Neural cell (in vitro differentiated cells): ENCODE measurements around the gene PTPRN2. TPM values are rescaled to one million over a fixed set of nuclear protein-coding genes. Genes with fewer than 3 reads are reported as not detected.

Experiments
- H2AFZ ChIP-seq: fragments of 200-600, 300-800 bp; sonication (generic), shearing (Covaris generic); 2 replicates; pipeline ENCODE4 v1.6.0; 2014; ENCODE audit warnings: low read depth, mild to moderate bottlenecking, antibody characterized with exemption, low read length, moderate library complexity
- H3F3A ChIP-seq: fragments of 200-600 bp; shearing (Covaris generic); 2 replicates; pipeline ENCODE4 v1.6.1; 2016; ENCODE audit warnings: mild to moderate bottlenecking, moderate library complexity, mixed read lengths, antibody characterized with exemption, low read length; ENCODE audit not compliant: insufficient read depth, poor library complexity, severe bottlenecking
- H3K27ac ChIP-seq: fragments of 200-600, 300-800 bp; sonication (generic), shearing (Covaris generic); 2 replicates; pipeline ENCODE4 v1.5.1; 2014; ENCODE audit warnings: mild to moderate bottlenecking, low read length, moderate library complexity
- H3K27me3 ChIP-seq: fragments of 300-800, 200-600 bp; sonication (generic), shearing (Covaris generic); 2 replicates; pipeline ENCODE4 v1.6.0; 2014; ENCODE audit warnings: mild to moderate bottlenecking, low read depth, low read length, moderate library complexity; ENCODE audit not compliant: insufficient read depth
- H3K36me3 ChIP-seq: fragments of 300-800, 200-600 bp; sonication (generic), shearing (Covaris generic); 2 replicates; pipeline ENCODE4 v1.5.1; 2014; ENCODE audit warnings: mild to moderate bottlenecking, antibody characterized with exemption, low read length, moderate library complexity; ENCODE audit not compliant: insufficient read depth
- H3K4me2 ChIP-seq: fragments of 300-800, 200-600 bp; sonication (generic), shearing (Covaris generic); 2 replicates; pipeline ENCODE4 v1.6.0; 2014; ENCODE audit warnings: mild to moderate bottlenecking, low read length
- H3K4me3 ChIP-seq: fragments of 300-800, 200-600 bp; sonication (generic), shearing (Covaris generic); 2 replicates; pipeline ENCODE4 v1.5.1; 2014; ENCODE audit warnings: mild to moderate bottlenecking, low read length, moderate library complexity
- H3K79me2 ChIP-seq: fragments of 200-600 bp; shearing (Covaris generic); replicated peaks from 2 replicates; pipeline ENCODE4 v1.6.0; 2014; ENCODE audit warnings: mild to moderate bottlenecking, low read length, moderate library complexity; ENCODE audit not compliant: insufficient read depth
- H3K9ac ChIP-seq: fragments of 300-800, 200-600 bp; sonication (generic), shearing (Covaris generic); 2 replicates; pipeline ENCODE4 v1.6.1; 2016; ENCODE audit warnings: mild to moderate bottlenecking, low read length, mixed read lengths
- H3K9me2 ChIP-seq: fragments of 200-600 bp; shearing (Covaris generic); 2 replicates; pipeline ENCODE4 v1.6.1; 2016; ENCODE audit warnings: mild to moderate bottlenecking, low read length, mixed read lengths; ENCODE audit not compliant: insufficient read depth
- H3K9me3 ChIP-seq: fragments of 200-600, 300-800 bp; sonication (generic), shearing (Covaris generic); 2 replicates; pipeline ENCODE4 v1.6.1; 2016; ENCODE audit warnings: mild to moderate bottlenecking, mixed run types, low read length, moderate library complexity, mixed read lengths
- H4K20me1 ChIP-seq: fragments of 200-600 bp; shearing (Covaris generic); 2 replicates; pipeline ENCODE4 v1.6.1; 2016; ENCODE audit warnings: mild to moderate bottlenecking, mixed run types; ENCODE audit not compliant: insufficient read depth
- EP300 ChIP-seq: fragments of 450-650 bp; conservative IDR thresholded peaks from 2 replicates; pipeline ENCODE4 v1.6.1; 2014; ENCODE audit warnings: antibody characterized with exemption, mild to moderate bottlenecking, moderate library complexity; ENCODE audit not compliant: poor library complexity, severe bottlenecking
- EZH2 ChIP-seq: fragments of 200-600, 300-800 bp; shearing (Covaris generic), sonication (generic); IDR thresholded peaks from 2 replicates; pipeline ENCODE4 v1.6.1; 2014; ENCODE audit warnings: antibody characterized with exemption, low read length, borderline replicate concordance, mild to moderate bottlenecking; ENCODE audit not compliant: insufficient read depth, poor library complexity, severe bottlenecking
- MXI1 ChIP-seq: fragments of 450-650 bp; conservative IDR thresholded peaks from 2 replicates; pipeline ENCODE4 v1.6.1; 2014; ENCODE audit warnings: antibody characterized with exemption, mild to moderate bottlenecking; ENCODE audit not compliant: poor library complexity, severe bottlenecking
- POLR2AphosphoS5 ChIP-seq: IDR thresholded peaks from 2 replicates; pipeline ENCODE4 v1.6.1; 2012
- RAD21 ChIP-seq: fragments of 450-650 bp; conservative IDR thresholded peaks from 2 replicates; pipeline ENCODE4 v1.6.1; 2014; ENCODE audit warnings: antibody characterized with exemption, mild to moderate bottlenecking, moderate library complexity
- SMC3 ChIP-seq: fragments of 450-650 bp; conservative IDR thresholded peaks from 2 replicates; pipeline ENCODE4 v1.6.1; 2014; ENCODE audit warnings: antibody characterized with exemption, mild to moderate bottlenecking, moderate library complexity; ENCODE audit not compliant: poor library complexity
- TAF1 ChIP-seq: IDR thresholded peaks from 2 replicates; pipeline ENCODE4 v1.6.1; 2012; ENCODE audit warnings: low read depth
- polyA plus RNA-seq: library from polyadenylated mRNA; depleted of rRNA; stranded (reverse); fragments of >200 nt; gene quantifications from 2 replicates; pipeline ENCODE4 v1.2.3, GENCODE V29; 2014
- TF ChIP-seq, protein P1 (sequence below): fragments of 450-650 bp; IDR thresholded peaks from 2 replicates; pipeline ENCODE4 v1.5.1; 2014; ENCODE audit warnings: antibody characterized with exemption, mild to moderate bottlenecking, moderate library complexity; ENCODE audit not compliant: poor library complexity, severe bottlenecking
- TF ChIP-seq, protein P2 (sequence below): IDR thresholded peaks from 2 replicates; pipeline ENCODE4 v1.6.1; 2012; ENCODE audit warnings: borderline replicate concordance

The PTPRN2 gene
- polyA plus RNA-seq, 1 donor from 2014 or later: 31.0 TPM

DNA sequence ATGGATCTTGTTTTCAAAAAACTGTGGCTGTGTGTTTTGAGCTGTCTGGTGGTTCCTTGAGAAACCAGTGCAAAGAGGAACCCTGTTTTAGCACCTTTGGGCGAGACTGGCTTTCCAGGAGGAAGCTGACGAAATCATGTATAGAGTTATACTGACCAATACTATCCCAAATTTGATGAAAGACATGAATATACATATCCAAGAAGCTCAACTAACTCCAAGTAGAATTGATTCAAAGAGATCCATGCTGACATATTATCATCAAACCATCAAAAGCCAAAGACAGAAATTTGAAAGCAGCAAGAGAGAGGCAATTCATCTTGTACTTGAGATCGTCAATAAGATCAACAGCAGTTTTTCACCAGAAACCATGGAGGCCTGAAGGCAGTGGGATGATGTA, 640.1 kb downstream of the PTPRN2 start:
- Histone ChIP-seq H3K4me3 (no peak overlapping the region), H3K79me2 (no peaks in the 10 kb centered on the region), H3K27me3 (no peaks in the 10 kb centered on the region), H3K9me2 (no peaks in the 10 kb centered on the region), H3K9ac (no peak overlapping the region), H3K36me3 (no peaks in the 10 kb centered on the region), H3K4me2 (no peak overlapping the region), H3K27ac (no peak overlapping the region), H2AFZ (no peak overlapping the region), H3F3A (no peaks in the 10 kb centered on the region), H4K20me1 (no peaks in the 10 kb centered on the region), H3K9me3 (peaks cover 21% of the 10 kb centered on the region)
- TF ChIP-seq EP300: no peak
- no peak for TF ChIP-seq RAD21
- TF ChIP-seq, protein P1, sequence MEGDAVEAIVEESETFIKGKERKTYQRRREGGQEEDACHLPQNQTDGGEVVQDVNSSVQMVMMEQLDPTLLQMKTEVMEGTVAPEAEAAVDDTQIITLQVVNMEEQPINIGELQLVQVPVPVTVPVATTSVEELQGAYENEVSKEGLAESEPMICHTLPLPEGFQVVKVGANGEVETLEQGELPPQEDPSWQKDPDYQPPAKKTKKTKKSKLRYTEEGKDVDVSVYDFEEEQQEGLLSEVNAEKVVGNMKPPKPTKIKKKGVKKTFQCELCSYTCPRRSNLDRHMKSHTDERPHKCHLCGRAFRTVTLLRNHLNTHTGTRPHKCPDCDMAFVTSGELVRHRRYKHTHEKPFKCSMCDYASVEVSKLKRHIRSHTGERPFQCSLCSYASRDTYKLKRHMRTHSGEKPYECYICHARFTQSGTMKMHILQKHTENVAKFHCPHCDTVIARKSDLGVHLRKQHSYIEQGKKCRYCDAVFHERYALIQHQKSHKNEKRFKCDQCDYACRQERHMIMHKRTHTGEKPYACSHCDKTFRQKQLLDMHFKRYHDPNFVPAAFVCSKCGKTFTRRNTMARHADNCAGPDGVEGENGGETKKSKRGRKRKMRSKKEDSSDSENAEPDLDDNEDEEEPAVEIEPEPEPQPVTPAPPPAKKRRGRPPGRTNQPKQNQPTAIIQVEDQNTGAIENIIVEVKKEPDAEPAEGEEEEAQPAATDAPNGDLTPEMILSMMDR: no peak
- no peak for TF ChIP-seq POLR2AphosphoS5
- no peak for TF ChIP-seq TAF1
- TF ChIP-seq SMC3: no peak
- TF ChIP-seq, protein P2, sequence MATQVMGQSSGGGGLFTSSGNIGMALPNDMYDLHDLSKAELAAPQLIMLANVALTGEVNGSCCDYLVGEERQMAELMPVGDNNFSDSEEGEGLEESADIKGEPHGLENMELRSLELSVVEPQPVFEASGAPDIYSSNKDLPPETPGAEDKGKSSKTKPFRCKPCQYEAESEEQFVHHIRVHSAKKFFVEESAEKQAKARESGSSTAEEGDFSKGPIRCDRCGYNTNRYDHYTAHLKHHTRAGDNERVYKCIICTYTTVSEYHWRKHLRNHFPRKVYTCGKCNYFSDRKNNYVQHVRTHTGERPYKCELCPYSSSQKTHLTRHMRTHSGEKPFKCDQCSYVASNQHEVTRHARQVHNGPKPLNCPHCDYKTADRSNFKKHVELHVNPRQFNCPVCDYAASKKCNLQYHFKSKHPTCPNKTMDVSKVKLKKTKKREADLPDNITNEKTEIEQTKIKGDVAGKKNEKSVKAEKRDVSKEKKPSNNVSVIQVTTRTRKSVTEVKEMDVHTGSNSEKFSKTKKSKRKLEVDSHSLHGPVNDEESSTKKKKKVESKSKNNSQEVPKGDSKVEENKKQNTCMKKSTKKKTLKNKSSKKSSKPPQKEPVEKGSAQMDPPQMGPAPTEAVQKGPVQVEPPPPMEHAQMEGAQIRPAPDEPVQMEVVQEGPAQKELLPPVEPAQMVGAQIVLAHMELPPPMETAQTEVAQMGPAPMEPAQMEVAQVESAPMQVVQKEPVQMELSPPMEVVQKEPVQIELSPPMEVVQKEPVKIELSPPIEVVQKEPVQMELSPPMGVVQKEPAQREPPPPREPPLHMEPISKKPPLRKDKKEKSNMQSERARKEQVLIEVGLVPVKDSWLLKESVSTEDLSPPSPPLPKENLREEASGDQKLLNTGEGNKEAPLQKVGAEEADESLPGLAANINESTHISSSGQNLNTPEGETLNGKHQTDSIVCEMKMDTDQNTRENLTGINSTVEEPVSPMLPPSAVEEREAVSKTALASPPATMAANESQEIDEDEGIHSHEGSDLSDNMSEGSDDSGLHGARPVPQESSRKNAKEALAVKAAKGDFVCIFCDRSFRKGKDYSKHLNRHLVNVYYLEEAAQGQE: no peak
- no peak for TF ChIP-seq EZH2
- no peak for TF ChIP-seq MXI1

DNA sequence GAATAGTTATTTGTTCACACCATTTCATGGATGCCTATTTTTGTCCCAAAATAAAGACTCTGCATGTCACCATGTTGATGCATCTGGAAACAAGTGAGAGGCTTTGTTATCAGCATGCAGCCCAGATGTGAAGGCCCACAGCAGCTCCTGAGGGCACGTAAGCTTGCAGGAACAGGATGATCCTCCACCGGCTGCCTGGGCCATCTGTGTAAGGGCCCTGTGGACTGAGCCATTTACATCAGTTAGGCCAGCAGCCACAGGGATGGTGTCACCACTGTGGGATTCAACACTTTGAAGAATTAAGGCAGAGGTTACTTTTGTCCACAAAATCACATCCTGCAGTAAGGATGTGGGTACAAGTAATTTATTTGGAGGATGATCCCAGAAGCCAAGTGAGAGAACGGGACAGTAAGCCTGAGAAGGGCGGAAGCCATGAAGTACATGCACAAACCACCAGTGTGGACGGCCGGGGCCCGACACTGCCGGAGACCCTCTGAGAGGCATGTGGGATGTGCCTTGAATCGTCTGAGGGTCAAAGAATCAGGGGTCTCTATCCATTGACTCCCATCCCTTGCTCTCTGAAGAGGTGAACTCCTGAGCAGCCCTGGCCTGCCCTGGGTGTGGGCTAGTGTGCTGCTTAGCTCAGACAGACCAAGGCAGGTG, 641.1 kb downstream of the PTPRN2 start:
- no peaks in the 10 kb centered on the region for H3F3A ChIP-seq
- H3K79me2 ChIP-seq: no peaks in the 10 kb centered on the region
- H3K27me3 ChIP-seq: no peaks in the 10 kb centered on the region
- no peaks in the 10 kb centered on the region for H3K9me2 ChIP-seq
- no peak overlapping the region for H2AFZ ChIP-seq
- H3K9ac ChIP-seq: no peak overlapping the region
- no peaks in the 10 kb centered on the region for H4K20me1 ChIP-seq
- no peaks in the 10 kb centered on the region for H3K36me3 ChIP-seq
- no peak overlapping the region for H3K4me2 ChIP-seq
- no peak overlapping the region for H3K27ac ChIP-seq
- H3K9me3 ChIP-seq: peaks cover 21% of the 10 kb centered on the region
- TF ChIP-seq SMC3: no peak
- no peak for TF ChIP-seq MXI1
- TF ChIP-seq RAD21: no peak
- no peak for TF ChIP-seq EZH2
- TF ChIP-seq, protein P1: no peak
- TF ChIP-seq, protein P2: no peak
- TF ChIP-seq TAF1: no peak
- no peak for TF ChIP-seq POLR2AphosphoS5
- no peak for TF ChIP-seq EP300
- H3K4me3 ChIP-seq: no peak overlapping the region
